ENCODE results near the gene GALNT17. TPM values are rescaled to one million over a fixed set of nuclear protein-coding genes. Genes with fewer than 3 reads are reported as not detected.

GALNT17 gene
- polyA plus RNA-seq, 1 donor (not counting 4 experiments of a cell fraction or from before 2014, with no cell fraction given) = not detected

DNA sequence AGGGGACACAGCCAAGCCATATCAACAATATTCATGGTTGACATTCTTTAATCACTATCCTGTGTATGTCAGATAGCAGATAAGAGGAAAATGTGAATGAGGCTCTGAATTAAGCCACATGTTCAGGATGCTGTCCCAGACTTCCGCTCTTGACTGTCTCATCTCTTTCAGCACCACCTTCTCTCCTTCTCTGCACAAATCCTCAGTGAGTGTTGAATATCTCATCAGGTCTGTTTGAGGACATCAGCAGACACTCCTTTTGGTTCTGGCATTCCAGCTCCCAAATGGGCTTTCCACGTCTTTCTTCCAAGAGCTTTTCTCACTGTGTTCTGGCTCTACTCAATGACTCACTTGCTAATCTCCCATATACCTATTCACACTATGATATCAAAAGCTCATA lies 321.7 kb downstream of the GALNT17 start:
- Histone ChIP-seq H3K4me3 (ENCODE audit: control insufficient read depth in 2 of 3, extremely low read depth in 1 of 3, insufficient read depth in 2 of 3, low read depth in 1 of 3, low read length in 3 of 3) (no peak overlapping the region), H4K20me1 (ENCODE audit: control insufficient read depth, extremely low read depth, insufficient read depth, low read length) (no peaks in the 10 kb centered on the region), H2AFZ (ENCODE audit: control insufficient read depth, low read length) (no peak overlapping the region), H3K79me2 (ENCODE audit: control insufficient read depth, insufficient read depth, low read length) (no peaks in the 10 kb centered on the region), H3K36me3 (ENCODE audit: control insufficient read depth in 2 of 2, extremely low read depth in 1 of 2, insufficient read depth in 2 of 2, low read length in 2 of 2) (no peaks in the 10 kb centered on the region), H3K4me1 (ENCODE audit: control insufficient read depth, extremely low read depth, insufficient read depth, low read length) (no peaks in the 10 kb centered on the region), H3K27ac (ENCODE audit: control insufficient read depth, insufficient read depth, low read length) (no peak overlapping the region), H3K9me3 (ENCODE audit: control insufficient read depth, low read depth, low read length) (no peaks in the 10 kb centered on the region), H3K27me3 (ENCODE audit: control insufficient read depth, extremely low read depth, insufficient read depth, low read length) (no peaks in the 10 kb centered on the region), H3K9me1 (ENCODE audit: control insufficient read depth, extremely low read depth, insufficient read depth, low read length) (no peaks in the 10 kb centered on the region), H3K4me2 (ENCODE audit: control insufficient read depth, extremely low read depth, insufficient read depth, low read depth, low read length) (no peak overlapping the region), H3K9ac (ENCODE audit: control insufficient read depth, extremely low read depth, insufficient read depth, low read length) (no peak overlapping the region)
- dilution Hi-C loops (cut with MboI; ENCODE audit: extremely low pct_ligation_motif_present, low sequenced_read_pairs) = no loop called here
- no peak for TF ChIP-seq EZH2 (IDR thresholded peaks at IDR 0.05; ENCODE audit: low read length)
- TF ChIP-seq, protein P1, sequence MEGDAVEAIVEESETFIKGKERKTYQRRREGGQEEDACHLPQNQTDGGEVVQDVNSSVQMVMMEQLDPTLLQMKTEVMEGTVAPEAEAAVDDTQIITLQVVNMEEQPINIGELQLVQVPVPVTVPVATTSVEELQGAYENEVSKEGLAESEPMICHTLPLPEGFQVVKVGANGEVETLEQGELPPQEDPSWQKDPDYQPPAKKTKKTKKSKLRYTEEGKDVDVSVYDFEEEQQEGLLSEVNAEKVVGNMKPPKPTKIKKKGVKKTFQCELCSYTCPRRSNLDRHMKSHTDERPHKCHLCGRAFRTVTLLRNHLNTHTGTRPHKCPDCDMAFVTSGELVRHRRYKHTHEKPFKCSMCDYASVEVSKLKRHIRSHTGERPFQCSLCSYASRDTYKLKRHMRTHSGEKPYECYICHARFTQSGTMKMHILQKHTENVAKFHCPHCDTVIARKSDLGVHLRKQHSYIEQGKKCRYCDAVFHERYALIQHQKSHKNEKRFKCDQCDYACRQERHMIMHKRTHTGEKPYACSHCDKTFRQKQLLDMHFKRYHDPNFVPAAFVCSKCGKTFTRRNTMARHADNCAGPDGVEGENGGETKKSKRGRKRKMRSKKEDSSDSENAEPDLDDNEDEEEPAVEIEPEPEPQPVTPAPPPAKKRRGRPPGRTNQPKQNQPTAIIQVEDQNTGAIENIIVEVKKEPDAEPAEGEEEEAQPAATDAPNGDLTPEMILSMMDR (optimal IDR thresholded peaks at IDR 0.05 in 1 of 3, IDR thresholded peaks at IDR 0.05 in 1 of 3, conservative IDR thresholded peaks at IDR 0.05 in 1 of 3; ENCODE audit: extremely low read depth in 1 of 3, insufficient read depth in 2 of 3, low read length in 3 of 3) = no peak
- FAIRE-seq (no peak), DNase-seq (ENCODE audit: low read depth, low spot score) (no peak)

DNA sequence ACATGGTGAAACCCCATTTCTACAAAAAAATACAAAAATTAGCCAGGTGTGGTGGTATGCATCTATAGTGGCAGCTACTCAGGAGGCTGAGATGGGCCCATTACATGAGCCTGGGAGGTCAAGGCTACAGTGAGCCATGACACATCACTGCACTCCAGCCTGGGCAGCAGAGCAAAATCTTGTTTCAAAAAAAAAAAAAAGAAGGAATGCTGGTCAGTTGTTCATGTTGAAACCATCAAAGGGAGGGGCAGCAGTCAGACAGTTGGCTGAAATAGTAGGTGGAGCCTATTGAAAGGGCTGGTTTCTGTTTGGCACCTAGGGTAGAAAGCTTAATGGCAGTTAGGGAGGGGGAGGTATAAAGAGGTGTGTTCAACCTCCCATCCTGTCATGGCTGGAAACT lies 323.0 kb downstream of the GALNT17 start:
- Histone ChIP-seq H3K4me2 (ENCODE audit: control insufficient read depth, extremely low read depth, insufficient read depth, low read depth, low read length) (no peak overlapping the region), H3K27me3 (ENCODE audit: control insufficient read depth, extremely low read depth, insufficient read depth, low read length) (no peaks in the 10 kb centered on the region)

More for the DNA sequence above, 323.0 kb downstream of the GALNT17 start:
- TF ChIP-seq, protein P1 (optimal IDR thresholded peaks at IDR 0.05 in 1 of 3, IDR thresholded peaks at IDR 0.05 in 1 of 3, conservative IDR thresholded peaks at IDR 0.05 in 1 of 3; ENCODE audit: extremely low read depth in 1 of 3, insufficient read depth in 2 of 3, low read length in 3 of 3) = no peak
- no peak for TF ChIP-seq EZH2 (IDR thresholded peaks at IDR 0.05; ENCODE audit: low read length)
- no peak overlapping the region for H3K27ac ChIP-seq (ENCODE audit: control insufficient read depth, insufficient read depth, low read length)
- dilution Hi-C loops (cut with MboI; ENCODE audit: extremely low pct_ligation_motif_present, low sequenced_read_pairs) = no loop called here
- no peaks in the 10 kb centered on the region for H3K9me3 ChIP-seq (ENCODE audit: control insufficient read depth, low read depth, low read length)
- no peak for FAIRE-seq
- H3K4me1 ChIP-seq (ENCODE audit: control insufficient read depth, extremely low read depth, insufficient read depth, low read length) = no peaks in the 10 kb centered on the region
- H3K9me1 ChIP-seq (ENCODE audit: control insufficient read depth, extremely low read depth, insufficient read depth, low read length) = no peaks in the 10 kb centered on the region
- H4K20me1 ChIP-seq (ENCODE audit: control insufficient read depth, extremely low read depth, insufficient read depth, low read length) = no peaks in the 10 kb centered on the region
- no peaks in the 10 kb centered on the region for H3K36me3 ChIP-seq (ENCODE audit: control insufficient read depth in 2 of 2, extremely low read depth in 1 of 2, insufficient read depth in 2 of 2, low read length in 2 of 2)
- H3K4me3 ChIP-seq (ENCODE audit: control insufficient read depth in 2 of 3, extremely low read depth in 1 of 3, insufficient read depth in 2 of 3, low read depth in 1 of 3, low read length in 3 of 3) = no peak overlapping the region
- no peak for DNase-seq (ENCODE audit: low read depth, low spot score)
- H2AFZ ChIP-seq (ENCODE audit: control insufficient read depth, low read length) = no peak overlapping the region
- H3K79me2 ChIP-seq (ENCODE audit: control insufficient read depth, insufficient read depth, low read length) = no peaks in the 10 kb centered on the region
- H3K9ac ChIP-seq (ENCODE audit: control insufficient read depth, extremely low read depth, insufficient read depth, low read length) = no peak overlapping the region
